Hematopoietic multipotent progenitor cell treated with erythropoietin and hydrocortisone succinate and interleukin-3 and kit ligand, for 4 days (in vitro differentiated cells): Measurements from ENCODE around the gene CERK.

Source experiments
- DNase-seq: peaks from one replicate; pipeline ENCODE4 v3.0.0-alpha.2; 2015

CERK gene

DNA sequence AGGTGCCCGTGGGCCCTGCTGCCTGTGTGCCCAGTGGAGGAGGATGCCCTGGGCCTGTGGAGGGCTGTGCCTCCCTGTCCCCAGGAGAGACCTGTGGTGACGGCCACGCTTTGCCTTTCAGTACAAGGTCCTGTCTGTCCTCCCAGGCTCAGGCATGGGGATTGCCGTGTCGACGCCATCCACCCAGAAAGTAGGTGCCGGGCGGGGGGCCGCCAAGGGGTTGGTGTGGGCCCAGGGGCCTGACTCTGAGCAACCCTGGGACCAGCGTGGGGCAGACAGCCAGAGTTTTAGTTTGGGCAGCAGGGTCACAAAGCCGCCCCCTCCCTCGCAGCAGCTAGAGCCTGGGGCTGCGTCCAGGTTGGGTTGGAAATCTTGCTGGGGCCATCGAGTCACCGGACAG is 61.6 kb downstream of the CERK start:
- DNase-seq = no peak

- DNase-seq = no peak
Measured at GRCh38 chr22:46675938-46676337, 62.1 kb downstream of the CERK start.

DNA sequence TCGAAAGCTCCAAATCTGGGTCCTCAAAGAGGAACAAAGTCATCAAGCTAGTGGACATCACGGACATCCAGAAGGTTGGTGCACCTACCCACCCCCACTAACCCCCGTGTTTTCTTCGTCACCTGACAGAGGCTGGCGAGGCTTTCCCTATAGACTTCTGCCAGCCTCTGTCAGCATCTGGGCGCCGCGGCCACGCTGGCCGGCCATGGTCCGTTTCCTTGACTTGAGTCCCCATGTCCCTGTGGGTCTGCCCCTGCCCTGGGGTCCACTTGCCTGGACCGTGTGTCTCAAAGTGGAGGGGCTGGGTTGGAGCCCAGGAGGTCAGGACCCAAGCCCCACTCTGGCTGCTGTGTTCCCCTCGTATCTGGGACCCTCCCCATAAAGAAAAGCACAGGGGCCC is 62.6 kb downstream of the CERK start:
- DNase-seq = no peak

- DNase-seq = no peak
Measured at GRCh38 chr22:46674906-46675305, 63.1 kb downstream of the CERK start.

DNA sequence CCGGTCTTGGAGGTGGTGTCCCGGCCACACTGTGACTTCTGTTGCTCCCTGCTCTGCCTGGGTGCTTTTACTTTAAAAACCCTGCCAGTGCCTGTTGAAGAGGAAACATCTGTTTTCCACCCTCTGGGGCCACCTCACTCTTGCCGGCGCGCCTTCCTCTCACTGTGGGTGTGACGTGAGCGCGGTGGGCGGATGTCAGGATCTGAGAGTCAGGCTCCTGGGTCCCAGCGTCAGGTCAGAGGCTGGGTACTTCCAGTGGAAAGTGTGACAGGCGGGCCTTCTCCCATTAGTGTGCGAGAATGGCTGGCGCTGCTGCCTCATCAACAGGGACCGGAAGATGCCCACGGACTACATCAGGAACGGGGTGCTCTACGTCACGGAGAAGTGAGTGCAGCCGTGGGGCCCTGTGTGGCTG is 63.7 kb downstream of the CERK start:
- peak; percentile 87 for DNase-seq

DNA sequence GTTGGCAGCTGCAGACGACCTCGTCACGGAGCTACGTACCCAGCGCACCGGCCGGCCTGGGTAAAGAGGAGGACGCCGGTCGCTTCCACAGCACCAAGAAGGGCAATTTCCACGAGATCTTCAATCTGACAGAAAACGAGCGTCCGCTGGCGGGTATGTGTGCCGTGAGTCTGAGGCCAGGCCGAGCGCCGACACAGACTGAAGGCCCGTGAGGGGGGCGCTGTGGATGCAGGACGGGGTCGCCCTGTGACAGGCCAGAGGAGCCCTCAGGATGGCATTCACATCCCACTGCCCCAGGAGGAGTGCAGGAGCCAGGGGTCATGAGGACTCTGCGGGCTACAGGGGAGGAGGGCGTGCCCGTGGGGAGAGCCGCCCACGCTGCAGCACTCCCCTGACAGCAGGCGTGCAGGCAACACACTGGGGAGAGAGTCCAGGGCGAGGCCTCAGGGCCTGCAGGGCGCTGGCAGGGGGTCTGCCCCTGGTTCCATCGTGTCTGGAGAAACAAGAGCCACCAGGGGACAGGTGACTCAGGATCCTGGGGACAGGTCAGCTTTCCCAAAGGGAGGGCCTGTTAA is 64.3 kb downstream of the CERK start:
- DNase-seq = no peak

- peak; percentile 52 for DNase-seq
Measured at GRCh38 chr22:46673205-46673604, 64.8 kb downstream of the CERK start.

DNA sequence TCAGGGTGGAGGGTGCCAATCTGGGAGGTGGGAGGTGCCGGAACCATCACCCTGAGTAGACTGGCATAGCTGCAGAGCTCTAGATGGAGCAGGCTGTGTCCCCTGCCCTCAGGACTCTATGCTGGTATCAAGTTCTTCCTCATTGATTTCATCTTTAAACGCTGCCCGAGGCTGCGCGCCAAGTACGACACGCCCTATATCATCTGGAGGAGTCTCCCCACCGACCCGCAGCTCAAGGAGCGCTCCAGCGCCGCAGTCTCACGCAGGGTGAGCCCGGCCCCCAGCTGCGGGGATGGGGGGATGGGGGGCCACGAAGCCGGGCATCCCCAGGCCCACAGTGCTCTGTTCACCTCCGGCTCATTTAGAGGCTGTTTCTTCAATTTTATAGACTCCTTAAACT is 65.3 kb downstream of the CERK start:
- DNase-seq = peak; percentile 85

GRCh38 chr22:46671824-46672432 is 66.1 kb downstream of the CERK start:
- peak; percentile 41 for DNase-seq

DNA sequence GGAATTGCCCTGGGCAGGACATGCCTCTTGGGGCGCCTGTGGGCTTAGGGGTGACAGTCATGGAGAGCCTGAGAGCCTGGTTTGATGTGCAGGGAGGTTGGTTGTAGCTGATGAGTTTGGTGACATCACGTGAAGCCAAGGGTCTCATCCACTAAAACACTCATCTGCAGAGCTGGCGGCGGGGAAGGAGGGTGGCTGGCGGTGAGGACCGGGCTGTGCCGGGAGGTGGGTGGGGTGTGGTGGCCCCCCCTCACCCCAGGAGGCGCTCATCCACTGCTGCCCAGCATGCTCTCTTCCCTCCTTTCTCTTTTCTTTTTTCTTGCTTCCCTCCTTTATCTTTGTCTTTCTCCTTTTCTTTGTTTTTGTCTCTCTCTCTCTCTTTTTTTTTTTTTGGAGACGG is 68.9 kb downstream of the CERK start:
- no peak for DNase-seq

- DNase-seq = no peak
Measured at GRCh38 chr22:46668116-46668515, 69.9 kb downstream of the CERK start.

DNA sequence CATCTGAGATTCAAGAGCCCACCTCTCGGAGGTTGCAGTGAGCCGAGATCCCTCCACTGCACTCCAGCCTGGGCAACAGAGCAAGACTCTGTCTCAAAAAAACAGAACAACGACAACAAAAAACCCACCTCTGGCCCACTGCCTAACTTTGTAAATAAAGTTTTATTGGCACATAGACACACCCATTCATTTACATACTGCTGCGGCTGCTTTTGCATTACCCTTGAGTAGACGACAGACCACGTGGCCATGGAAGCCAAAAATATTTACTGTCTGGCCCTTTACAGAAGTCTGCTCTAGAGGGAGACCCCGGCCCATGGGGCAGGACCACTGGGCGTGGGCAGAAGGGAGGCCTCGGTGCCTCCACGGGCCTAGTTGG is 70.8 kb downstream of the CERK start:
- DNase-seq = no peak

GRCh38 chr22:46666577-46667244 is 71.3 kb downstream of the CERK start:
- no peak for DNase-seq

GRCh38 chr22:46665751-46666280 is 72.2 kb downstream of the CERK start:
- DNase-seq = no peak

DNA sequence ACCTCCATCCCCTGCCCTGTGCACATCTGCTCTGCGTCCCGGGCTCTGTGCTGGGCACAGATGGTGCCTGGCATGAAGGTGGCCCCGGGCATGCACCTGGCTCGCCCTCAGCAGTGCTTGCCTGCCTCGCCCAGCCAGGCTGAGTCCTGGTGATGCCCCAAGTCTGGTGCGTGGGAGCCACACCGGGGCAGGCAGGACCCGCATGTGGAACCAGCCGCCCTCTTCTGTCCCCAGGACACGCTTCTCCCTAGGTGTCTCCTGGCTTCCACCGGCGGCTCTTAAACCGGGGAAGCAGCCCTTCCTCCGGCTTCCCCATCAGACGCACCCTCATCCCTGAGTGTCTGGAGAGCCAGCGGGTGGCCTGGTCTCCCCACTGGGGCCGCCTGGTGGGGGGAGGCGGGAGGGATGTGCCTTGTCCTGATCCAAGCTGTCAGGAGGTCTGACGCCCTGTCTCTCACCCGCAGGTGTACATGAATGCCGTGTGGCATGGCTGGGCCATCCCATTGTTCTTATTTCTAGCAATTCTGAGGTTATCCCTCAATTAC is 72.8 kb downstream of the CERK start:
- no peak for DNase-seq

DNA sequence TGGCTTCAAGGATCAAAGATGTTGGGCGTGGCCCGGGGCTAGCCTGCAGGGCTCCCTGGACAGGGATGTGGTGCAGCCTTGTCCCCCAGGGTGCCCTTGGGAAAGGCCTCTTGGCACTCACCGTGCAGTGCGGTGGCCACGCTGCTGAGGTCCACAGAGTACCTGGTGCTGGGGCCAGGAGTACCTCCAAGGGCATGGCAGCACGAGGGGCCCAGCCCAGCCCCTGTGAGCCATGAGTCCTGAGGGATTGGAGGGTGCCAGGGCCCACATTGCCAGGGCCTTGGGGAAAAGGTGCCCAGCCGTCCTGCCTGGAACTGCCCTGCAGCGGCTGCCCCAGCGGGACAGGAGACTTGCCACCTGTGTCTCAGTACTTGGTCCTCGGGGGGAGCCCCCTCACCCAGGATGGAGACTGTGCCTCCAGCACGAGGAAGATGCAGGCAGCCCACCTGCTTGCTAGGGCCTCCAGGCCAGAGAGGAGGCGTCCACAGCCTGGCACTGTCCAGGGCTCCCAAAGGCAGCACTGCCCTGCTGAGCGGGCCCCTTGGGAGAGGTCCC is 73.7 kb downstream of the CERK start:
- no peak for DNase-seq

DNA sequence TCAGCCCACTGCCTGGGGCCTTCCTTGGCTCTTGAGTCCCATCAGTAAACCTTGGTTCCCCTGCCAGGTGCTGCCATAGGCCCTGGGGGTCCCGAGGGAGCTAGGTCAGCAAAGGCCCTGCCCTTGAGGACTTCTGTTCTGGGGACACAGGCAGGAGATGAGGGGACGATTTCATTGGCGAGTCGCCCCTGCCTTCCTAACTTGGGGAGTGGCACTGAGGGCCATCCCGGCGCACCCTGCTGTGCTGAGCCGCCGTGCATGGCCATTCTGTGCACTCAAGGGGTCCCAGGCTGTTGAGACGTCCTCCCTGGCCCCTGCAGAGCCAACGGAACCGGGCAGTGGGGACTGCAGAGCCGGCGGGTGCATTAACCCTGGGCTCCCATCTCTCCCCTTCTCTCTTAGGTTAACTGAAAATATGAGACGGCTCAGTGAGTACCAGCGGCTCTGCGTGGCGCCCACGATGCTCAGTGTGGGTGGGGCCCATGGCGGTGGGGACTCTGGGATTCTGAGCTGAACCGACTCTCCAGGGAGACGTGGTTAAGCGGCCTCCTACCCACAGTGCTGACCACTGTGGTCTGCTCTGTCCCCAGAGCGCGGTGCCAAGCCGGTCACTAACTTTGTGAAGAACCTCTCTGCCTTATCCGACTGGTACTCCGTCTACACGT is 74.5 kb downstream of the CERK start:
- no peak for DNase-seq

- no peak for DNase-seq
Measured at GRCh38 chr22:46663001-46663400, 75.1 kb downstream of the CERK start.

GRCh38 chr22:46662226-46662625 is 75.8 kb downstream of the CERK start:
- no peak for DNase-seq

DNA sequence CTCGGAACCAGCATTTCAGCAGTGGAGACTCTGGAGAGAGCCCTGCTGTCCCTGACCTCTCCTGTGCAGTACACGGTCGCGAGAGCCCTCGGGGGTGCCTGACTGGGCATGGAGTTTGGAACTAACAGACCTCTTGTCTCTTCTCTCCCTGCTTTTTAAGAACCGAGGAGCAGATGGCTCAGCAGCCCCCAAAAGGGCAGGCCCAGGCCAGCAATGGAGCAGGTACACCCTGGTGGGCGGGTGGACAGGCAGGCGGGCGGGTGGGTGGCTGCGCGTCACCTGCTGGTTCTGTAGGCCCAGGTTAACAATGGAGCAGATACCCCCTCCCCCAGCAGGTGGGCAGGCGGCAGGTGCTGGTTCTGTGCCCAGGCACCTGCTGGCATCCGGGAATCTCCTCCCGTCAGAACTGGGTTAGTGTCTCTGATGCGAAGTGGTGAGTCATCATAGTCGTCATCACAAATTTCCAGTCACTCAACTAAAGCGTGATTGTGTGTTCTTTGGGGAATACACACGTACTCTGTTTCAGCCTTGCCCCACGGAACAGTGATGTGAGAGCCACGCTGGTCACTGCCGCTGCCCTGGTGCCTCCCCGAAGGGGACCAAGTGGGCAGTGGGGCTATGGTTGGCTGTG is 76.7 kb downstream of the CERK start:
- no peak for DNase-seq

- DNase-seq = peak; percentile 71
Measured at GRCh38 chr22:46660604-46661201, 77.3 kb downstream of the CERK start.

DNA sequence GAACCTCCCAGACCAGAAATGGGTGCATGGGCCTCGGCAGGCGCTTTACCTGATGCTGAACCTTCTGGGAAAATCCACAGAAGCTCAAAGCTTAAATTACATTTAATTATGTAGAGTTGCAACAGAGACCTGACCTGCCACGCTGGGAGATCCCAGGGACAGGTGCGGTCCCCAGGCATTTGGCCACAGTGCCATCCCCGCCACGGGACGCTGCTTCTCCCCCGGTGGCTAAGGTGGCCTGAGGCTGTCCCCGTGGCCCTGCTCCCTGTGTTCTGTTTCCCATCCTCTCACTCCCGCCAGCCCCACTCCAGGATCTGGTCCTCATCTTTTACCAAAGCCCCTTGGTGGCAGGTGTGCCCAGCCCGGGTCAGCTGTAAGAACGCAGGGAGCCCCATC is 78.3 kb downstream of the CERK start:
- no peak for DNase-seq
